ENCODE measurements around the gene CTDSPL.

DNA sequence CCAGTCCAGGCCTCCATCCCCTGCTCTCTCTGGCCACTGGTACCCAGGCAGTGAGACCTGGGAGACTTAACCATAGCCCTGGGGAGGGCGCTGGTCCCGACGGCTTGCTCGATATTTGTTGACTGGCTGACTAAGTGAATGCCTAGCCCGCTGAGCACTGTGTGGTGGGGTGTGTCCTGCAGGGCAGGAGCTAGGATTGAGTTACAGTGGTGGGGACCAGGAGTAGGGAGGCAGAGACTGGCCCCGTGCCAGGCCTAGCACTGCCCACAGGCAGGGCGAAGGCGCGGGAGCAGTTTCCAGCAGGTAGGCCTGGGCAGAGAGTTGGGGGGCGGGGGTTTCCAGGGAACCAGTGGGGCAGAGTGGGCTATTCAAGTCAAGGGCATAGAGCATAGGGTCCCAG, 128.8 kb downstream of the CTDSPL start, which contains the start of gene VILL:
- TF ChIP-seq POLR2AphosphoS5 (IDR thresholded peaks at IDR 0.05; ENCODE audit: borderline replicate concordance, low read depth, low read length) (no peak), EZH2 (IDR thresholded peaks at IDR 0.05) (no peak)
